IPS DF 19.7 (cell line): ENCODE data around the gene NOC2L.
"Not testable (repeated sequence)": the region's sequence is repeated elsewhere in the genome, so short reads cannot be mapped to it uniquely, and the experiment has no call there.

ENCODE experiments used
- DNase-seq: peaks from one replicate; pipeline ENCODE4 v3.0.0-alpha.2; 2013; ENCODE audit warnings: low read depth, low spot score

NOC2L gene

GRCh38 chr1:904310-904950 lies 54.6 kb downstream of the NOC2L start:
- DNase-seq, result no peak

- DNase-seq, result no peak
Observed at GRCh38 chr1:903721-904271, 55.3 kb downstream of the NOC2L start.

GRCh38 chr1:903305-903704 lies 55.8 kb downstream of the NOC2L start:
- no peak for DNase-seq

- no peak for DNase-seq
Observed at GRCh38 chr1:902802-903201, 56.3 kb downstream of the NOC2L start.

GRCh38 chr1:901108-901859 lies 57.8 kb downstream of the NOC2L start:
- DNase-seq, result no peak

GRCh38 chr1:899636-900317 lies 59.3 kb downstream of the NOC2L start:
- DNase-seq, result no peak

GRCh38 chr1:897951-898350 lies 61.1 kb downstream of the NOC2L start:
- not testable (repeated sequence) for DNase-seq

- no peak for DNase-seq
Observed at GRCh38 chr1:897226-897625, 61.8 kb downstream of the NOC2L start.
